ENCODE results near the gene YBEY. TPM values are rescaled to one million over a fixed set of nuclear protein-coding genes. Genes with fewer than 3 reads are reported as not detected.
"Not testable (repeated sequence)": the region's sequence is repeated elsewhere in the genome, so short reads cannot be mapped to it uniquely, and the experiment has no call there.

YBEY gene
- 16.2 and 18.2 TPM in 2 replicates for total RNA-seq

GRCh38 chr21:46285761-46286647 is at the start of gene YBEY:
Gene YBEY (plus strand): TSS chr21:46286342. CDS start chr21:46286914, 572 bp downstream.
- intact Hi-C loops (cut with micrococcal nuclease): loop anchor here (1.0 to 2.0 kb wide), 5 partner anchors 10 to 172 kb away; partner anchors contain the start of genes C21orf58 and DIP2A
- H3K36me3 Mint-ChIP-seq (ENCODE audit: low read depth): peaks cover 45% of the 10 kb centered on the region
- H3K27me3 Mint-ChIP-seq: no peaks in the 10 kb centered on the region
- peak within 1 kb of the TSS; percentile 92 for H3K4me3 Mint-ChIP-seq
- DNase-seq: peak; percentile 97
- H3K4me1 Mint-ChIP-seq: peaks cover 43% of the 10 kb centered on the region
- no peaks in the 10 kb centered on the region for H3K9me3 Mint-ChIP-seq
- H3K27ac Mint-ChIP-seq: peak within 1 kb of the TSS; percentile 98

- intact Hi-C loops (cut with micrococcal nuclease): no loop called here
- peaks cover 20% of the 10 kb centered on the region for H3K4me1 Mint-ChIP-seq
- no peaks in the 10 kb centered on the region for H3K27me3 Mint-ChIP-seq
- H3K9me3 Mint-ChIP-seq: no peaks in the 10 kb centered on the region
- H3K27ac Mint-ChIP-seq: no peak overlapping the region
- DNase-seq: no peak
- peaks cover 74% of the 10 kb centered on the region for H3K36me3 Mint-ChIP-seq (ENCODE audit: low read depth)
- no peak overlapping the region for H3K4me3 Mint-ChIP-seq
These were observed 48.7 kb upstream of the YBEY start for GRCh38 chr21:46237474-46237873.

GRCh38 chr21:46239817-46240325 is 46.3 kb upstream of the YBEY start:
- no peak overlapping the region for H3K27ac Mint-ChIP-seq
- no peak overlapping the region for H3K4me3 Mint-ChIP-seq
- H3K4me1 Mint-ChIP-seq: peaks cover 5% of the 10 kb centered on the region
- intact Hi-C loops (cut with micrococcal nuclease): no loop called here
- no peaks in the 10 kb centered on the region for H3K27me3 Mint-ChIP-seq
- no peak for DNase-seq
- H3K36me3 Mint-ChIP-seq (ENCODE audit: low read depth): peaks cover 69% of the 10 kb centered on the region
- no peaks in the 10 kb centered on the region for H3K9me3 Mint-ChIP-seq

GRCh38 chr21:46241577-46241976 is 44.6 kb upstream of the YBEY start:
- H3K27ac Mint-ChIP-seq; H3K4me3 Mint-ChIP-seq; DNase-seq; intact Hi-C loops (cut with micrococcal nuclease); H3K4me1 Mint-ChIP-seq; H3K27me3 Mint-ChIP-seq; H3K9me3 Mint-ChIP-seq: not testable (repeated sequence)
- H3K36me3 Mint-ChIP-seq (ENCODE audit: low read depth): peaks cover 63% of the 10 kb centered on the region

- no peaks in the 10 kb centered on the region for H3K9me3 Mint-ChIP-seq
- intact Hi-C loops (cut with micrococcal nuclease): no loop called here
- peaks cover 4% of the 10 kb centered on the region for H3K4me1 Mint-ChIP-seq
- no peak overlapping the region for H3K4me3 Mint-ChIP-seq
- H3K36me3 Mint-ChIP-seq (ENCODE audit: low read depth): peaks cover 69% of the 10 kb centered on the region
- peak overlapping the region; percentile 55 for H3K27ac Mint-ChIP-seq
- H3K27me3 Mint-ChIP-seq: no peaks in the 10 kb centered on the region
- no peak for DNase-seq
These were observed 42.8 kb upstream of the YBEY start for GRCh38 chr21:46243325-46243724.

GRCh38 chr21:46243960-46244361 is 42.2 kb upstream of the YBEY start:
- intact Hi-C loops (cut with micrococcal nuclease): no loop called here
- Mint-ChIP-seq H3K4me3 (no peak overlapping the region), H3K36me3 (ENCODE audit: low read depth) (peaks cover 67% of the 10 kb centered on the region), H3K27ac (no peak overlapping the region), H3K9me3 (no peaks in the 10 kb centered on the region), H3K4me1 (peaks cover 4% of the 10 kb centered on the region), H3K27me3 (no peaks in the 10 kb centered on the region)
- DNase-seq: no peak

GRCh38 chr21:46244602-46245001 is 41.5 kb upstream of the YBEY start:
- Mint-ChIP-seq H3K9me3 (no peaks in the 10 kb centered on the region), H3K4me3 (no peak overlapping the region), H3K4me1 (peaks cover 2% of the 10 kb centered on the region), H3K27ac (no peak overlapping the region), H3K36me3 (ENCODE audit: low read depth) (peaks cover 69% of the 10 kb centered on the region), H3K27me3 (no peaks in the 10 kb centered on the region)
- intact Hi-C loops (cut with micrococcal nuclease): no loop called here
- no peak for DNase-seq

GRCh38 chr21:46245213-46245915 is 40.8 kb upstream of the YBEY start:
- no peak overlapping the region for H3K27ac Mint-ChIP-seq
- peaks cover 70% of the 10 kb centered on the region for H3K36me3 Mint-ChIP-seq (ENCODE audit: low read depth)
- H3K4me3 Mint-ChIP-seq: no peak overlapping the region
- no peak for DNase-seq
- intact Hi-C loops (cut with micrococcal nuclease): no loop called here
- H3K9me3 Mint-ChIP-seq: no peaks in the 10 kb centered on the region
- no peaks in the 10 kb centered on the region for H3K27me3 Mint-ChIP-seq
- peaks cover 5% of the 10 kb centered on the region for H3K4me1 Mint-ChIP-seq

GRCh38 chr21:46246345-46246744 is 39.8 kb upstream of the YBEY start:
- Mint-ChIP-seq H3K27ac (no peak overlapping the region), H3K4me3 (no peak overlapping the region), H3K4me1 (peaks cover 10% of the 10 kb centered on the region), H3K36me3 (ENCODE audit: low read depth) (peaks cover 69% of the 10 kb centered on the region), H3K9me3 (no peaks in the 10 kb centered on the region), H3K27me3 (no peaks in the 10 kb centered on the region)
- no peak for DNase-seq
- intact Hi-C loops (cut with micrococcal nuclease): no loop called here

- H3K4me3 Mint-ChIP-seq: no peak overlapping the region
- no peak for DNase-seq
- H3K4me1 Mint-ChIP-seq: peaks cover 12% of the 10 kb centered on the region
- no peak overlapping the region for H3K27ac Mint-ChIP-seq
- H3K36me3 Mint-ChIP-seq (ENCODE audit: low read depth): peaks cover 65% of the 10 kb centered on the region
- intact Hi-C loops (cut with micrococcal nuclease): no loop called here
- H3K9me3 Mint-ChIP-seq: no peaks in the 10 kb centered on the region
- no peaks in the 10 kb centered on the region for H3K27me3 Mint-ChIP-seq
These were observed 38.3 kb upstream of the YBEY start for GRCh38 chr21:46247699-46248421.

GRCh38 chr21:46248422-46248782 is 37.7 kb upstream of the YBEY start:
- intact Hi-C loops (cut with micrococcal nuclease): no loop called here
- Mint-ChIP-seq H3K27ac (no peak overlapping the region), H3K4me1 (peaks cover 15% of the 10 kb centered on the region), H3K4me3 (no peak overlapping the region), H3K9me3 (no peaks in the 10 kb centered on the region), H3K36me3 (ENCODE audit: low read depth) (peaks cover 66% of the 10 kb centered on the region), H3K27me3 (no peaks in the 10 kb centered on the region)
- DNase-seq: no peak

GRCh38 chr21:46248827-46249226 is 37.3 kb upstream of the YBEY start:
- Mint-ChIP-seq H3K4me3 (no peak overlapping the region), H3K27me3 (no peaks in the 10 kb centered on the region), H3K4me1 (peaks cover 19% of the 10 kb centered on the region), H3K36me3 (ENCODE audit: low read depth) (peaks cover 69% of the 10 kb centered on the region), H3K9me3 (no peaks in the 10 kb centered on the region), H3K27ac (no peak overlapping the region)
- intact Hi-C loops (cut with micrococcal nuclease): no loop called here
- no peak for DNase-seq

- intact Hi-C loops (cut with micrococcal nuclease): loop anchor here (5.0 kb wide), 1 partner anchor 72 kb away; the partner anchor contains the start of genes C21orf58 and PCNT
- Mint-ChIP-seq H3K36me3 (ENCODE audit: low read depth) (peaks cover 74% of the 10 kb centered on the region), H3K27me3 (no peaks in the 10 kb centered on the region), H3K4me3 (no peak overlapping the region), H3K4me1 (peaks cover 29% of the 10 kb centered on the region), H3K27ac (peak overlapping the region; percentile 65), H3K9me3 (no peaks in the 10 kb centered on the region)
- DNase-seq: no peak
These were observed 35.9 kb upstream of the YBEY start for GRCh38 chr21:46250146-46250725.
